ENCODE data around the gene MGAT5. TPM values are rescaled to one million over a fixed set of nuclear protein-coding genes. Genes with fewer than 3 reads are reported as not detected.

The MGAT5 gene
- total RNA-seq, 1 donor from 2014 or later, result 23.7 TPM

GRCh38 chr2:134375935-134376334 lies 122.1 kb downstream of the MGAT5 start:
- H3K9me3 Mint-ChIP-seq, result no peaks in the 10 kb centered on the region
- no peak overlapping the region for H3K27ac Mint-ChIP-seq

GRCh38 chr2:134377730-134378129 lies 123.9 kb downstream of the MGAT5 start:
- H3K9me3 Mint-ChIP-seq, result no peaks in the 10 kb centered on the region
- H3K27ac Mint-ChIP-seq, result no peak overlapping the region

More at GRCh38 chr2:134375935-134376334, 122.1 kb downstream of the MGAT5 start:
- Mint-ChIP-seq H3K4me3 (no peak overlapping the region), H3K4me1 (no peaks in the 10 kb centered on the region), H3K36me3 (ENCODE audit: low read depth) (peaks cover 26% of the 10 kb centered on the region), H3K27me3 (no peaks in the 10 kb centered on the region)
- intact Hi-C loops (cut with micrococcal nuclease), result no loop called here
- DNase-seq, result no peak

GRCh38 chr2:134379293-134379692 lies 125.4 kb downstream of the MGAT5 start:
- intact Hi-C loops (cut with micrococcal nuclease), result no loop called here
- no peak overlapping the region for H3K27ac Mint-ChIP-seq
- H3K36me3 Mint-ChIP-seq (ENCODE audit: low read depth), result peaks cover 21% of the 10 kb centered on the region
- DNase-seq, result no peak
- no peaks in the 10 kb centered on the region for H3K27me3 Mint-ChIP-seq
- H3K4me1 Mint-ChIP-seq, result no peaks in the 10 kb centered on the region
- H3K4me3 Mint-ChIP-seq, result no peak overlapping the region
- no peaks in the 10 kb centered on the region for H3K9me3 Mint-ChIP-seq

More at GRCh38 chr2:134377730-134378129, 123.9 kb downstream of the MGAT5 start:
- no peak for DNase-seq
- no peaks in the 10 kb centered on the region for H3K4me1 Mint-ChIP-seq
- intact Hi-C loops (cut with micrococcal nuclease), result no loop called here
- no peaks in the 10 kb centered on the region for H3K27me3 Mint-ChIP-seq
- H3K36me3 Mint-ChIP-seq (ENCODE audit: low read depth), result peaks cover 26% of the 10 kb centered on the region
- H3K4me3 Mint-ChIP-seq, result no peak overlapping the region

GRCh38 chr2:134379722-134380121 lies 125.8 kb downstream of the MGAT5 start:
- intact Hi-C loops (cut with micrococcal nuclease), result no loop called here
- DNase-seq, result no peak
- no peaks in the 10 kb centered on the region for H3K9me3 Mint-ChIP-seq
- peaks cover 21% of the 10 kb centered on the region for H3K36me3 Mint-ChIP-seq (ENCODE audit: low read depth)
- H3K27ac Mint-ChIP-seq, result no peak overlapping the region
- H3K27me3 Mint-ChIP-seq, result no peaks in the 10 kb centered on the region
- H3K4me3 Mint-ChIP-seq, result no peak overlapping the region
- H3K4me1 Mint-ChIP-seq, result no peaks in the 10 kb centered on the region

- intact Hi-C loops (cut with micrococcal nuclease), result no loop called here
- no peak overlapping the region for H3K4me3 Mint-ChIP-seq
- H3K4me1 Mint-ChIP-seq, result no peaks in the 10 kb centered on the region
- H3K9me3 Mint-ChIP-seq, result no peaks in the 10 kb centered on the region
- H3K27ac Mint-ChIP-seq, result no peak overlapping the region
- no peak for DNase-seq
- peaks cover 19% of the 10 kb centered on the region for H3K36me3 Mint-ChIP-seq (ENCODE audit: low read depth)
- no peaks in the 10 kb centered on the region for H3K27me3 Mint-ChIP-seq
Observed at GRCh38 chr2:134381141-134381540, 127.3 kb downstream of the MGAT5 start.

GRCh38 chr2:134384131-134384530 lies 130.3 kb downstream of the MGAT5 start:
- Mint-ChIP-seq H3K9me3 (no peaks in the 10 kb centered on the region), H3K4me1 (no peaks in the 10 kb centered on the region), H3K27me3 (no peaks in the 10 kb centered on the region), H3K36me3 (ENCODE audit: low read depth) (peaks cover 7% of the 10 kb centered on the region), H3K27ac (no peak overlapping the region), H3K4me3 (no peak overlapping the region)
- intact Hi-C loops (cut with micrococcal nuclease), result no loop called here
- no peak for DNase-seq

GRCh38 chr2:134385195-134385594 lies 131.3 kb downstream of the MGAT5 start:
- no peak for DNase-seq
- no peak overlapping the region for H3K27ac Mint-ChIP-seq
- H3K4me1 Mint-ChIP-seq, result no peaks in the 10 kb centered on the region
- no peaks in the 10 kb centered on the region for H3K9me3 Mint-ChIP-seq
- intact Hi-C loops (cut with micrococcal nuclease), result no loop called here
- H3K27me3 Mint-ChIP-seq, result no peaks in the 10 kb centered on the region
- H3K36me3 Mint-ChIP-seq (ENCODE audit: low read depth), result peaks cover 4% of the 10 kb centered on the region
- no peak overlapping the region for H3K4me3 Mint-ChIP-seq

GRCh38 chr2:134386310-134386709 lies 132.4 kb downstream of the MGAT5 start:
- H3K27me3 Mint-ChIP-seq, result no peaks in the 10 kb centered on the region
- DNase-seq, result no peak
- no peak overlapping the region for H3K4me3 Mint-ChIP-seq
- intact Hi-C loops (cut with micrococcal nuclease), result no loop called here
- peaks cover 4% of the 10 kb centered on the region for H3K36me3 Mint-ChIP-seq (ENCODE audit: low read depth)
- H3K27ac Mint-ChIP-seq, result no peak overlapping the region
- no peaks in the 10 kb centered on the region for H3K9me3 Mint-ChIP-seq
- H3K4me1 Mint-ChIP-seq, result peaks cover 5% of the 10 kb centered on the region

GRCh38 chr2:134389381-134389780 lies 135.5 kb downstream of the MGAT5 start:
- Mint-ChIP-seq H3K9me3 (no peaks in the 10 kb centered on the region), H3K27me3 (no peaks in the 10 kb centered on the region), H3K4me3 (no peak overlapping the region), H3K4me1 (peaks cover 9% of the 10 kb centered on the region), H3K36me3 (ENCODE audit: low read depth) (peaks cover 4% of the 10 kb centered on the region), H3K27ac (no peak overlapping the region)
- intact Hi-C loops (cut with micrococcal nuclease), result no loop called here
- DNase-seq, result no peak

- Mint-ChIP-seq H3K27ac (no peak overlapping the region), H3K36me3 (ENCODE audit: low read depth) (peaks cover 2% of the 10 kb centered on the region), H3K4me3 (no peak overlapping the region), H3K9me3 (no peaks in the 10 kb centered on the region), H3K4me1 (peaks cover 9% of the 10 kb centered on the region), H3K27me3 (no peaks in the 10 kb centered on the region)
- no peak for DNase-seq
- intact Hi-C loops (cut with micrococcal nuclease), result no loop called here
Observed at GRCh38 chr2:134391751-134392160, 137.9 kb downstream of the MGAT5 start.

- H3K36me3 Mint-ChIP-seq (ENCODE audit: low read depth), result peaks cover 2% of the 10 kb centered on the region
- intact Hi-C loops (cut with micrococcal nuclease), result no loop called here
- no peaks in the 10 kb centered on the region for H3K27me3 Mint-ChIP-seq
- H3K4me1 Mint-ChIP-seq, result peaks cover 9% of the 10 kb centered on the region
- H3K4me3 Mint-ChIP-seq, result no peak overlapping the region
- DNase-seq, result no peak
- H3K27ac Mint-ChIP-seq, result no peak overlapping the region
- H3K9me3 Mint-ChIP-seq, result no peaks in the 10 kb centered on the region
Observed at GRCh38 chr2:134392442-134393074, 138.7 kb downstream of the MGAT5 start.

- H3K27ac Mint-ChIP-seq, result no peak overlapping the region
- peaks cover 1% of the 10 kb centered on the region for H3K36me3 Mint-ChIP-seq (ENCODE audit: low read depth)
Observed at GRCh38 chr2:134393075-134393461, 139.2 kb downstream of the MGAT5 start.

GRCh38 chr2:134395779-134396178 lies 141.9 kb downstream of the MGAT5 start:
- Mint-ChIP-seq H3K27ac (no peak overlapping the region), H3K36me3 (ENCODE audit: low read depth) (no peaks in the 10 kb centered on the region), H3K27me3 (no peaks in the 10 kb centered on the region), H3K4me3 (no peak overlapping the region), H3K9me3 (no peaks in the 10 kb centered on the region), H3K4me1 (peaks cover 9% of the 10 kb centered on the region)
- intact Hi-C loops (cut with micrococcal nuclease), result no loop called here
- DNase-seq, result no peak

More at GRCh38 chr2:134393075-134393461, 139.2 kb downstream of the MGAT5 start:
- Mint-ChIP-seq H3K27me3 (no peaks in the 10 kb centered on the region), H3K4me3 (no peak overlapping the region), H3K9me3 (no peaks in the 10 kb centered on the region), H3K4me1 (peaks cover 9% of the 10 kb centered on the region)
- intact Hi-C loops (cut with micrococcal nuclease), result no loop called here
- no peak for DNase-seq

- Mint-ChIP-seq H3K4me1 (peaks cover 2% of the 10 kb centered on the region), H3K4me3 (no peak overlapping the region), H3K36me3 (ENCODE audit: low read depth) (no peaks in the 10 kb centered on the region), H3K27ac (no peak overlapping the region), H3K27me3 (no peaks in the 10 kb centered on the region), H3K9me3 (no peaks in the 10 kb centered on the region)
- intact Hi-C loops (cut with micrococcal nuclease), result no loop called here
- DNase-seq, result no peak
Observed at GRCh38 chr2:134396493-134396892, 142.6 kb downstream of the MGAT5 start.
